ENCODE data around the gene OPCML. TPM values are rescaled to one million over a fixed set of nuclear protein-coding genes. Genes with fewer than 3 reads are reported as not detected.
A peak's percentile ranks its signal among the peaks of the same experiment; 100 is the strongest.

The OPCML gene
- polyA plus RNA-seq, 3 donors from 2014 or later = not detected

DNA sequence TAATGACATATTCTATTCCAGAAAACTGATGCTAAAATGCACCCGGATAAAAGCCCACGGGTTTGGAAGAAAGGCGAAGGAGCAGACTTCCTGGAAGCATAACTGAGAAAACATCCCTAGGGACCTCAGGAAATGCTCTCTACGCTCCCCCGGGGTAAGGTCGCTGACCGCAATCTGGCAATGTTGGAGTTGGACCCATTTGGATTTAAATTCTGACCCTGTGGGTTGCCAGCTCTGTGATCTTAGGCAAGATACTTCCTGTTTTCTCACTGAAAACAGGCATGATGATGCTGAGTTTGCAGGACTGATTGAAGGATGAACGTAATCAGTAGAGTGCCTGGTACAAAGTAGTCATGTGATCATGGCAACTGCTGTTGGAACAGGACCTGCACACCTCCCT lies 1107.9 kb downstream of the OPCML start:
- no peak overlapping the region for H3K27ac Mint-ChIP-seq
- peaks cover 2 to 9% (median 4%) of the 10 kb centered on the region in 6 donors for H3K9me3 Mint-ChIP-seq
- DNase-seq = no peak
- H3K4me3 Mint-ChIP-seq = no peak overlapping the region
- no peaks in the 10 kb centered on the region for H3K36me3 Mint-ChIP-seq
- H3K4me1 Mint-ChIP-seq = no peaks in the 10 kb centered on the region
- peaks cover 0 to 1% (median 0%) of the 10 kb centered on the region in 3 donors for H3K27me3 Mint-ChIP-seq (ENCODE audit: low read depth in 3 of 3)

DNA sequence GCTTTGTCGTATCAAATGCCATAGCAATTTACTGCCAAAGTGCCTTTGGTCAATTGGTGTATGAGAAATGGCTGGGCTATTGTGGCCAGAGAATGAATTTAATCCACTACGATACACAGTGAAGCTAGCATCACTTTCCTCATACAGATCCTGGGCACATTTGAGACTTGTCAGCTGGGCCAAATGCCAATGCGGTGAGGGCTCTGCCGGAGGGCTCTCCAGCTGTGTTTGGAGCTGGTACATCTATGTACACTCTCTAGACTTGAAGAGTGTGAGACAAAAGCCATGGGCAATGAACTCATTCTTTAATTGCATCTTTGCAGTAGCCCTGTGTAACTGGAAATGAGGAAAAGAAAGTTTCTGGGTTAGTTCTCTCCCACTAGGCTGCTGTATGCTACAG lies 1109.0 kb downstream of the OPCML start:
- no peak overlapping the region for H3K4me3 Mint-ChIP-seq
- H3K4me1 Mint-ChIP-seq = no peaks in the 10 kb centered on the region
- no peak overlapping the region for H3K27ac Mint-ChIP-seq
- H3K9me3 Mint-ChIP-seq = peaks cover 0 to 9% (median 3%) of the 10 kb centered on the region in 6 donors
- DNase-seq = no peak
- no peaks in the 10 kb centered on the region for H3K27me3 Mint-ChIP-seq (ENCODE audit: low read depth in 3 of 3)
- H3K36me3 Mint-ChIP-seq = no peaks in the 10 kb centered on the region

DNA sequence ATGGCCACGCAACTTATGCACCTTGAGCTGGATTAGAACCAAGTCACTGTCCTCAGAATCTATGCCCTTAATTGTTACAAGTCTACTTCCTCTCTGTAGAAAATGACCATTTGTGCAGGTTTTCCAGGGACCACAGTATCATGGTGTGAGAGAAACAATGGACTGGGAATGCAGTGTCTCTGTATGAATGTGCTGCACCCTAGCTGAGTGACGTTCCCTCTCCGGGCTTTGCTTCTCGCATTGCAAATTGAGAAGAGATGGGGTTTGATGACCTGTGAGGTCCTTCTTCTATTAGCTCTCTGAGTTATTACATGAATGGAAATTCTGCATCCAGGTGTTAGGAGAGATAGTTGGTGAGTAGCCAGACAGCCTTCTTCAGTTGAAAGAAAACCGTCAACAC lies 1109.6 kb downstream of the OPCML start:
- no peaks in the 10 kb centered on the region for H3K36me3 Mint-ChIP-seq
- H3K27me3 Mint-ChIP-seq (ENCODE audit: low read depth in 3 of 3) = no peaks in the 10 kb centered on the region
- no peaks in the 10 kb centered on the region for H3K4me1 Mint-ChIP-seq
- no peak overlapping the region for H3K27ac Mint-ChIP-seq
- no peak overlapping the region for H3K4me3 Mint-ChIP-seq
- peaks cover 0 to 9% (median 3%) of the 10 kb centered on the region in 6 donors for H3K9me3 Mint-ChIP-seq
- DNase-seq = no peak

DNA sequence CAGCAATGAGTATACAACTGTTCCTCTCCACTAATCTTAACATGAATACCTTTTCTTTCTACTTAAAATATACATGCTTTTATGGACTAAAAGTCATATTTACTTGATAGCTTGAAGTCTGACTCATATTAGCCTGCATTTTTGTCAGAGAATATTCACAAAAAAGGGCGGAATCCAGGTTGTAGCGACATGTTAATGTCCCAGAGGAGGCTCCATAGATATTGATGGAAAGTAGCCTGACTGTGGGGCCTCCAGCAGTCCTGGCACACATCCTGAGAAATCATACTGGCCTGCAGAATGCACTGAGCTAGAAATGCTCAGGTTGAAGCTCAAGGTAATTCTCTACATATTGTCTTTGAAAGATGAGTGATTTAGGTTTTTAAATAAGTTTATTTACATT lies 1110.7 kb downstream of the OPCML start:
- DNase-seq = no peak
- no peaks in the 10 kb centered on the region for H3K4me1 Mint-ChIP-seq
- no peaks in the 10 kb centered on the region for H3K36me3 Mint-ChIP-seq
- H3K9me3 Mint-ChIP-seq = peaks cover 0 to 9% (median 3%) of the 10 kb centered on the region in 6 donors
- H3K27ac Mint-ChIP-seq = no peak overlapping the region
- no peaks in the 10 kb centered on the region for H3K27me3 Mint-ChIP-seq (ENCODE audit: low read depth in 3 of 3)
- no peak overlapping the region for H3K4me3 Mint-ChIP-seq

- H3K27ac Mint-ChIP-seq = no peak overlapping the region
- H3K9me3 Mint-ChIP-seq = peaks cover 3 to 12% (median 4%) of the 10 kb centered on the region in 6 donors
- no peaks in the 10 kb centered on the region for H3K27me3 Mint-ChIP-seq (ENCODE audit: low read depth in 3 of 3)
- no peak overlapping the region for H3K4me3 Mint-ChIP-seq
- no peak for DNase-seq
- no peaks in the 10 kb centered on the region for H3K4me1 Mint-ChIP-seq
- no peaks in the 10 kb centered on the region for H3K36me3 Mint-ChIP-seq
Observed at GRCh38 chr11:132414451-132414850, 1117.8 kb downstream of the OPCML start.

- H3K36me3 Mint-ChIP-seq = no peaks in the 10 kb centered on the region
- peaks cover 0 to 3% (median 2%) of the 10 kb centered on the region in 3 donors for H3K27me3 Mint-ChIP-seq (ENCODE audit: low read depth in 3 of 3)
- peaks cover 2 to 24% (median 5%) of the 10 kb centered on the region in 6 donors for H3K9me3 Mint-ChIP-seq
- H3K4me3 Mint-ChIP-seq = no peak overlapping the region
- no peaks in the 10 kb centered on the region for H3K4me1 Mint-ChIP-seq
- H3K27ac Mint-ChIP-seq = no peak overlapping the region
- no peak for DNase-seq
Observed at GRCh38 chr11:132410383-132410782, 1121.9 kb downstream of the OPCML start.

DNA sequence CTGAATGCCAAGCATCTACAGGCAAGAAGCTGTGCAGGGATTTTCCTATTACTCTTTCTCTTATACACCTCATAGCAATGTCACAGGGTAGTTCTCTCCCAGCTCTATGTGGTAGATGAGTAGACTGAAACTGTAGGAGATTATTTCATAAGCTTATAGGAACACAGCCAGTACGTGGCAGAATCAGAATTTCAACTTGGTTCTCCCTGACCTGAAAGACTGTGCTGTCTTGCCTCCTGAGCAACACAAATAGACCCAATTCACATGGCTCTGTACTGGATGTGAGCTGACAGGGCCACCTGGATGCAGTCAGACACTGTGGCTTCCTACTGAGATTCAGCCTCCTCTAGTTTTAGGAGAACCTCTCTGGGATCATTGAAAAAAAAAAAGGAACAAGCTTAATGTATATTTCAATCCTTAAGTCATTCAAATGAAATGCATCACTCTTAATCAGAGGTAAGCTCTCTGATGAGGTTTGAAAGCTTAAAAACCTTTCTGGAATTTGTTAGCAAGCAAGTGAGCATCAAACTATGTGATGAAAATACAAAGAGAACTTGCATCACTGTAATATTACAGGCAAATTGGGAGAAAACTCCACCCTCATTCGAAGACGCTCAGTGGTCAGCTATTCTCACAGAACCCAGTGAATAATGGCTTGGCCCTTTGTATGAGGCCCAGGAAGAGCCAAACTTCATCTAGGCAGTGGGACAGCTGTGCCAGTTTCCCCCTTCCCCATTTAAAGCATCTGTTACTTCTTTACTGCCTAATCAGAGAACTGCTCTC lies 1122.5 kb downstream of the OPCML start:
- Mint-ChIP-seq H3K4me3 (no peak overlapping the region), H3K9me3 (peaks cover 2 to 27% (median 6%) of the 10 kb centered on the region in 6 donors), H3K4me1 (no peaks in the 10 kb centered on the region), H3K36me3 (no peaks in the 10 kb centered on the region), H3K27ac (no peak overlapping the region), H3K27me3 (ENCODE audit: low read depth in 3 of 3) (peaks cover 0 to 3% (median 2%) of the 10 kb centered on the region in 3 donors)
- no peak for DNase-seq

GRCh38 chr11:132408877-132409276 lies 1123.4 kb downstream of the OPCML start:
- Mint-ChIP-seq H3K4me3 (no peak overlapping the region), H3K9me3 (peaks cover 2 to 27% (median 6%) of the 10 kb centered on the region in 6 donors), H3K36me3 (no peaks in the 10 kb centered on the region), H3K27me3 (ENCODE audit: low read depth in 3 of 3) (peaks cover 0 to 3% (median 2%) of the 10 kb centered on the region in 3 donors), H3K27ac (no peak overlapping the region), H3K4me1 (no peaks in the 10 kb centered on the region)
- no peak for DNase-seq

DNA sequence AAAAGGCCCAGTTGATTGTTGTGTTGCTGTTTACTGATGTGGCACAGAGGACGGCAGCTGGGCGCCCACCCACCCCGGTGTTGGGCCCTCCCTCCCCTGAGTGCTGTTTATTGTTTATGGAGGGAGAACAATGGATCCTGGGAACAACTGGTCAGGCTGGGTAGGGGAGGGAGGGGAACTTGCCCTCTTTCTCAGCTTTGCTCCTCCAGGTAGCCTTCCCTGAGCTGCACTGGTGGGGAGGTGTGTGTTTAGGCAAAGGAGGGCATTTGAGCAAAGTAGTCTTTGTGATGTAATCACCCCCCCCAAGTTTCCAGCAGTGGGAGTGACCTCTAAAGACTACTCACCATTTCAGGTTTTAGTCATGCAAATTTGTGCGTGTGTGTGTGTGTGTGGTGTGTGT lies 1126.6 kb downstream of the OPCML start:
- H3K27me3 Mint-ChIP-seq (ENCODE audit: low read depth in 3 of 3) = peaks cover 1 to 7% (median 4%) of the 10 kb centered on the region in 3 donors

GRCh38 chr11:132402071-132402684 lies 1130.1 kb downstream of the OPCML start:
- peak in 1 of 3 donors; percentile 3 for DNase-seq
- Mint-ChIP-seq H3K9me3 (peaks cover 0 to 6% (median 4%) of the 10 kb centered on the region in 6 donors), H3K36me3 (no peaks in the 10 kb centered on the region), H3K27ac (no peak overlapping the region), H3K4me1 (no peaks in the 10 kb centered on the region), H3K27me3 (ENCODE audit: low read depth in 3 of 3) (peaks cover 1 to 5% (median 2%) of the 10 kb centered on the region in 3 donors), H3K4me3 (no peak overlapping the region)

More for the DNA sequence above, 1126.6 kb downstream of the OPCML start:
- Mint-ChIP-seq H3K4me1 (no peaks in the 10 kb centered on the region), H3K4me3 (no peak overlapping the region), H3K36me3 (no peaks in the 10 kb centered on the region), H3K27ac (no peak overlapping the region), H3K9me3 (peaks cover 0 to 22% (median 3%) of the 10 kb centered on the region in 6 donors)
- no peak for DNase-seq

DNA sequence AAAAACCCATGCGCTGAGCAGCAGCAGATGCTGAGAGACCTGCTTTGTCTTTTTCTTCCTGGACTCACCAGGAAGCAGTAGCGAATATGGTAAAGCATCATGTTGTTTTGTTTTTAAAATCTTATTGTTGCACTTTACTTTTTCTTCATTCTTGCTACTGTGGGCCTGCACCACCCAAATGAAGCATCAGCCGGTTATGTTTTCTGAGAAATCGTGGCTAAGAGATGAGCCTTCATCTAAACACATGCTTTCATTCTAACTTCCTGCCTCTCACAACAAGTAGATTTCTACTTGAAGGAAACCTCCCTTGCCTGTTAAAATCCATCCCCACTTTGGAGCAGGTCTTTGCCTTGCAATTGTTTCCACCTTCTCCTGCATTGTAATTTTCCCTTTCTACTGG lies 1136.0 kb downstream of the OPCML start:
- H3K9me3 Mint-ChIP-seq = peaks cover 3 to 25% (median 10%) of the 10 kb centered on the region in 6 donors
- no peak overlapping the region for H3K27ac Mint-ChIP-seq
- no peaks in the 10 kb centered on the region for H3K36me3 Mint-ChIP-seq
- H3K4me1 Mint-ChIP-seq = no peaks in the 10 kb centered on the region
- no peak overlapping the region for H3K4me3 Mint-ChIP-seq
- DNase-seq = no peak
- H3K27me3 Mint-ChIP-seq (ENCODE audit: low read depth in 3 of 3) = peaks cover 0 to 3% (median 2%) of the 10 kb centered on the region in 3 donors

- Mint-ChIP-seq H3K36me3 (no peaks in the 10 kb centered on the region), H3K27me3 (ENCODE audit: low read depth in 3 of 3) (no peaks in the 10 kb centered on the region), H3K9me3 (peaks cover 3 to 28% (median 13%) of the 10 kb centered on the region in 6 donors), H3K4me3 (no peak overlapping the region), H3K4me1 (no peaks in the 10 kb centered on the region), H3K27ac (no peak overlapping the region)
- DNase-seq = no peak
Observed at GRCh38 chr11:132395434-132395833, 1136.9 kb downstream of the OPCML start.

DNA sequence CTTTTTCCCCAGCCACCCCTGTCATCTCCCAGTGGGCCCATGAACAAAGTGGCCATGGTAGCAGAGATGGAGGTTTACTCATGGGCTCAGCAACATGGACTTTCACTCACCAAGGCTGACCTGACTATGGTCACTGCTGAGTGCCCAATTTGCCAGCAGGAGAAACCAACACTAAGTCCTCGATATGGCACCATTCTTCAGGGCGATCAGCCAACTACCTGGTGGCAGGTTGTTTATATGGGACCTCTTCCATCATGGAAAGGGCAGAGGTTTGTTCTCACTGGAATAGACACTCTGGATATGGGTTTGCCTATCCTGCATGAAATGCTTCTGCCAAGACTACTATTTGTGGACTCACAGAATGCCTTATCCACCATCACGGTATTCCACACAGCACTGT lies 1152.8 kb downstream of the OPCML start:
- Mint-ChIP-seq H3K27me3 (ENCODE audit: low read depth in 3 of 3) (peaks cover 0 to 2% (median 1%) of the 10 kb centered on the region in 3 donors), H3K4me3 (no peak overlapping the region), H3K27ac (no peak overlapping the region), H3K9me3 (peaks cover 8 to 26% (median 11%) of the 10 kb centered on the region in 6 donors), H3K36me3 (peaks cover 0 to 5% (median 0%) of the 10 kb centered on the region in 3 donors), H3K4me1 (no peaks in the 10 kb centered on the region)
- no peak for DNase-seq

DNA sequence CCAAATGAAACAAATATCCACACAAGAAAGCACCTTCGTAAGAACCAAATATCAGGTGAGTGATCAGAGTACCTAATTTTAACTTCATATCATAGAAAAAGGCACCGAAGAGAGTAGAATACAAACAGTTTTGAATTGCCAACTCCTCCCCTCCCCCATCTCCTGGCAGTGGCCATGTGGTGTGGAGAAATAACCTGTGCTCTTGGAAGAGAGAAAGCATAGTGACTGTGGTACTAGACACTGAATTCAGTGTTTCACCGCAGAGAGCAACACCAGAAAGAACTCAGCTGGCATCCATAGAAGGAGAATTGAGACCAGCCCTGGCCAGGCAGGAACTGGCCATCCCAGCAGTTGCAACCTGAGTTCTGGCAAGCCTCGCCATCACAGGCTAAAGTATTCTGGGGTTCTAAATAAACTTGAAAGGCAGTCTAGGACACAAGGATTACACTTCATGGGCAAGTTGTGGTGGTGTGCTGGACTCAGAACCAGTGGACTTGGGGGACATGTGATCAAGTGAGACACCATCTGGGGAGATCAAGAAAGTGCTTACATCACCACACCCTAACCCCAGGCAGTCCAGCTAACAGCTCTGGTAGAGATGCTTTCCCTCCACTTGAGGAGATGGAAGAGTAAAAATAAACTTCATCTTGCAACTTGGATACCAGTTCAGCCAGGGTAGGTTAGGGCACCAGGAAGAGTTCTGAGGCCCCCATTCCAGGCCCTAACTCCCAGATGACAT lies 1158.7 kb downstream of the OPCML start:
- Mint-ChIP-seq H3K4me3 (no peak overlapping the region), H3K9me3 (peaks cover 0 to 16% (median 2%) of the 10 kb centered on the region in 6 donors), H3K36me3 (no peaks in the 10 kb centered on the region), H3K4me1 (no peaks in the 10 kb centered on the region), H3K27ac (no peak overlapping the region), H3K27me3 (ENCODE audit: low read depth in 3 of 3) (peaks cover 0 to 2% (median 0%) of the 10 kb centered on the region in 3 donors)
- no peak for DNase-seq

All from immature natural killer cell (primary cell).